ENCODE measurements around the gene ZBTB46. TPM values are rescaled to one million over a fixed set of nuclear protein-coding genes. Genes with fewer than 3 reads are reported as not detected.
A peak's percentile ranks its signal among the peaks of the same experiment; 100 is the strongest.
"Not testable (repeated sequence)": the region's sequence is repeated elsewhere in the genome, so short reads cannot be mapped to it uniquely, and the experiment has no call there.

The ZBTB46 gene
- total RNA-seq, 1 experiment from 2014 or later: 10.7 TPM

- DNase-seq (ENCODE audit: low read depth, low spot score): peak; percentile 28
- H3K4me3 ChIP-seq (replicated peaks in 1 of 2; ENCODE audit: low read depth in 1 of 2, low read length in 2 of 2); ATAC-seq; H3K9ac ChIP-seq (ENCODE audit: low read length); H3K9me3 ChIP-seq (ENCODE audit: control insufficient read depth in 1 of 2, insufficient read depth in 1 of 2, low read depth in 1 of 2, low read length in 2 of 2); BruUV-seq (replicated peaks); H3K79me2 ChIP-seq (ENCODE audit: insufficient read depth, low read length); RAD21 ChIA-PET (ENCODE audit: low non-redundant PET in 1 of 2, low total read pairs in 2 of 2, uncharacterized antibody in 2 of 2, unreplicated experiment in 2 of 2); H3K36me3 ChIP-seq (ENCODE audit: control insufficient read depth in 1 of 2, insufficient read depth in 2 of 2, low read length in 2 of 2); POLR2A ChIA-PET; H2AFZ ChIP-seq (ENCODE audit: low read depth, low read length, poor library complexity, severe bottlenecking); intact Hi-C loops (cut with micrococcal nuclease); H3K27me3 ChIP-seq (ENCODE audit: insufficient read depth, low read length); H4K20me1 ChIP-seq (ENCODE audit: insufficient read depth); H3K9me2 ChIP-seq (ENCODE audit: insufficient read depth); H3K4me1 ChIP-seq (ENCODE audit: control insufficient read depth in 1 of 2, insufficient read depth in 2 of 2, low read length in 2 of 2); H3K27ac ChIP-seq (ENCODE audit: low read depth, low read length); H3K4me2 ChIP-seq (ENCODE audit: low read length): not testable (repeated sequence)
- CTCF ChIA-PET: interaction anchor here (0.8 kb wide), 1 partner anchor 10 kb away, joined by 4 read pairs; no protein-coding TSS in a partner anchor
- TF ChIP-seq SP1 (IDR thresholded peaks at IDR 0.05; ENCODE audit: low read depth): peak; percentile 20; the same call in 1 of the 2 replicates
Measured at GRCh38 chr20:63801174-63801573, 29.9 kb downstream of the ZBTB46 start.

GRCh38 chr20:63800411-63800810, 30.7 kb downstream of the ZBTB46 start:
- H3K4me2 ChIP-seq (ENCODE audit: low read length); H4K20me1 ChIP-seq (ENCODE audit: insufficient read depth); H3K27me3 ChIP-seq (ENCODE audit: insufficient read depth, low read length); H3K79me2 ChIP-seq (ENCODE audit: insufficient read depth, low read length); DNase-seq (ENCODE audit: low read depth, low spot score); H2AFZ ChIP-seq (ENCODE audit: low read depth, low read length, poor library complexity, severe bottlenecking); POLR2A ChIA-PET; H3K4me3 ChIP-seq (replicated peaks in 1 of 2; ENCODE audit: low read depth in 1 of 2, low read length in 2 of 2); H3K27ac ChIP-seq (ENCODE audit: low read depth, low read length); BruUV-seq (replicated peaks); H3K4me1 ChIP-seq (ENCODE audit: control insufficient read depth in 1 of 2, insufficient read depth in 2 of 2, low read length in 2 of 2); H3K36me3 ChIP-seq (ENCODE audit: control insufficient read depth in 1 of 2, insufficient read depth in 2 of 2, low read length in 2 of 2); H3K9ac ChIP-seq (ENCODE audit: low read length); H3K9me2 ChIP-seq (ENCODE audit: insufficient read depth); RAD21 ChIA-PET (ENCODE audit: low non-redundant PET in 1 of 2, low total read pairs in 2 of 2, uncharacterized antibody in 2 of 2, unreplicated experiment in 2 of 2); H3K9me3 ChIP-seq (ENCODE audit: control insufficient read depth in 1 of 2, insufficient read depth in 1 of 2, low read depth in 1 of 2, low read length in 2 of 2); ATAC-seq; intact Hi-C loops (cut with micrococcal nuclease): not testable (repeated sequence)
- CTCF ChIA-PET: interaction anchor here (0.8 kb wide), 1 partner anchor 9 kb away, joined by 4 read pairs; no protein-coding TSS in a partner anchor

- H3K79me2 ChIP-seq (ENCODE audit: insufficient read depth, low read length); RAD21 ChIA-PET (ENCODE audit: low non-redundant PET in 1 of 2, low total read pairs in 2 of 2, uncharacterized antibody in 2 of 2, unreplicated experiment in 2 of 2); H3K4me1 ChIP-seq (ENCODE audit: control insufficient read depth in 1 of 2, insufficient read depth in 2 of 2, low read length in 2 of 2); DNase-seq (ENCODE audit: low read depth, low spot score); H4K20me1 ChIP-seq (ENCODE audit: insufficient read depth); CTCF ChIA-PET; intact Hi-C loops (cut with micrococcal nuclease); H3K4me2 ChIP-seq (ENCODE audit: low read length); H3K4me3 ChIP-seq (replicated peaks in 1 of 2; ENCODE audit: low read depth in 1 of 2, low read length in 2 of 2); H3K27ac ChIP-seq (ENCODE audit: low read depth, low read length); BruUV-seq (replicated peaks); H3K27me3 ChIP-seq (ENCODE audit: insufficient read depth, low read length); H3K9me3 ChIP-seq (ENCODE audit: control insufficient read depth in 1 of 2, insufficient read depth in 1 of 2, low read depth in 1 of 2, low read length in 2 of 2); H3K9ac ChIP-seq (ENCODE audit: low read length); H3K36me3 ChIP-seq (ENCODE audit: control insufficient read depth in 1 of 2, insufficient read depth in 2 of 2, low read length in 2 of 2); H3K9me2 ChIP-seq (ENCODE audit: insufficient read depth); H2AFZ ChIP-seq (ENCODE audit: low read depth, low read length, poor library complexity, severe bottlenecking); ATAC-seq; POLR2A ChIA-PET: not testable (repeated sequence)
Measured at GRCh38 chr20:63799127-63799526, 31.9 kb downstream of the ZBTB46 start.

GRCh38 chr20:63797175-63797574, 33.9 kb downstream of the ZBTB46 start:
- CTCF ChIA-PET; H3K27me3 ChIP-seq (ENCODE audit: insufficient read depth, low read length); H3K9ac ChIP-seq (ENCODE audit: low read length); H2AFZ ChIP-seq (ENCODE audit: low read depth, low read length, poor library complexity, severe bottlenecking); H4K20me1 ChIP-seq (ENCODE audit: insufficient read depth); H3K9me2 ChIP-seq (ENCODE audit: insufficient read depth); H3K4me1 ChIP-seq (ENCODE audit: control insufficient read depth in 1 of 2, insufficient read depth in 2 of 2, low read length in 2 of 2); H3K9me3 ChIP-seq (ENCODE audit: control insufficient read depth in 1 of 2, insufficient read depth in 1 of 2, low read depth in 1 of 2, low read length in 2 of 2); H3K4me3 ChIP-seq (replicated peaks in 1 of 2; ENCODE audit: low read depth in 1 of 2, low read length in 2 of 2); H3K27ac ChIP-seq (ENCODE audit: low read depth, low read length); ATAC-seq; intact Hi-C loops (cut with micrococcal nuclease); BruUV-seq (replicated peaks); POLR2A ChIA-PET; H3K79me2 ChIP-seq (ENCODE audit: insufficient read depth, low read length); RAD21 ChIA-PET (ENCODE audit: low non-redundant PET in 1 of 2, low total read pairs in 2 of 2, uncharacterized antibody in 2 of 2, unreplicated experiment in 2 of 2); H3K4me2 ChIP-seq (ENCODE audit: low read length); DNase-seq (ENCODE audit: low read depth, low spot score); H3K36me3 ChIP-seq (ENCODE audit: control insufficient read depth in 1 of 2, insufficient read depth in 2 of 2, low read length in 2 of 2): not testable (repeated sequence)

All from HCT116 (cell line).